ENCODE results near the gene SBNO2.

SBNO2 gene

DNA sequence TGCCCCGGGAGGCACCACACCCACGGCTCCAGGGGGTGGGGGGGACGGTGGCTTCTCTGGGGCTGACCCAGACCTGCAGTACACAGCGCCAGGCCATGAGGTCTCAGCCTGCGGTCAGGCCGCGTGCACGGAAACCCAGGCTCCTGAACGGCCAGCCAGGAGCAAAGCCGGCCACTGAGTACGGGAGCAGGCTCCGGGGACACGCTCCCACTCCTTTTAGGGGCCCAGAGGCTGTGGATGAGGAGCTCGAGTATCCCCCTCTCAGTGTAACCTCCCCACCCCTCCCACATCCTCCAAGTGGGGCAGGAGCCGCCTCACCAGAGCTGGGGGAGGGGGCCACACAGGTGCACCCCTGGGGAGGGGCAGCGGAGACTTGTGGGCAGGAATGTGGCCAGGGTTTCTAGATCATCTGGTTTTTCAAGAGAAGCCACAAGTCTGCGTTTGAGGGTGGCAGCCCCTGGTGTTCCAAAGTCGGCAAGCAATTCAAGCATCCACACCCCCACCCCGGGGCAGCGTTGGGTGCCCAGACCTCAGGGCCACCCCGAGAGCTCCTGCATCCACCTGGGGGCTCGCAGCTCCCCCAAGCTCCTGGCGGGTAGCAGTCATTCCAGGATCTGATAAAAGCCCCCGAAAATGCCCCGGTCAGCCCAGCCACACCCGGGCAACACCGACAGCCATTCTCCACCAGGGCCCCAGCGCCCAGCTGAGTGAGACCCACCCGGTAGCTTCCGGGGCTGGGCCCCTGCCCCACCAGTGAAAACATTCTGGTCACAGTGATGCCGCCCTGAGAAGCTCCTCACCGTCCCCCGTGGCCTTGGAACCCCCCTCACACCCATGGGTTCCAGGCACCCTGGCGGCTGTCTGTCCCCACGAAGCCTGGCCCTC lies 6.1 kb downstream of the SBNO2 start:
- no peak for DNase-seq

DNA sequence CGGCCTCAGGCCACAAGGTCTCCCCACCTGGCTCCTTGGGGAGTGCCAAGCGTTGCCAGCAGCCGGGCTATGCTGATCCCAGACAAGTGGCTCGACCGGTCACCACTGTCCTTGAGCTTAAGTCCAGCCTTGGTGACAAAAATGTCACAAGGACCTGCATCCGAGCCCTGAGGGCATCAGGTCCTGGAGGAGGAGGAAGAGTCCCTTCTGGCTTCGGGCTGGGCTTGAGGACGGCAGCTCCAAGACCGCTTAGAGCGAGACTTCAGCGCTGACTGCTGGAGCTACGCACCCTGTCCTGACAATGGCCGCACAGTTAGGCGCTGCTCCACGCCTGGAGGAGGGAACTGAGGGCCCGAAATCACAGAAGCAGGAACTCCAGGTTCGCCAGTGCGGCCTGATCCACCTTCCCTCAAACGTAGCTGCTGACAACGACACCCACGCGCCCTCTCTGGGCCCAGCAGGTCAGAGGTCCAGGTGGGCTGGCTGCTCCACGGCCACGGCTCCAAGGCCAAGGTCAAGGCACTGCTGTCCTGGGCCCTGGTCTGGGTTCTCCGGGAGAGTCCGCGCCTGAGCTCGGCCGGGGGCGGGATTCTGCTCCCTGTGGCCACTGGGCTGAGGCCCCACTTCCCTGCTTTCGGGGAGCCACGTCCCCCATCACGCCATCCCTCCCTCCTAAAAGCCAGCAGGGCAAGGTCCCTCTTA lies 7.0 kb downstream of the SBNO2 start:
- DNase-seq = no peak

DNA sequence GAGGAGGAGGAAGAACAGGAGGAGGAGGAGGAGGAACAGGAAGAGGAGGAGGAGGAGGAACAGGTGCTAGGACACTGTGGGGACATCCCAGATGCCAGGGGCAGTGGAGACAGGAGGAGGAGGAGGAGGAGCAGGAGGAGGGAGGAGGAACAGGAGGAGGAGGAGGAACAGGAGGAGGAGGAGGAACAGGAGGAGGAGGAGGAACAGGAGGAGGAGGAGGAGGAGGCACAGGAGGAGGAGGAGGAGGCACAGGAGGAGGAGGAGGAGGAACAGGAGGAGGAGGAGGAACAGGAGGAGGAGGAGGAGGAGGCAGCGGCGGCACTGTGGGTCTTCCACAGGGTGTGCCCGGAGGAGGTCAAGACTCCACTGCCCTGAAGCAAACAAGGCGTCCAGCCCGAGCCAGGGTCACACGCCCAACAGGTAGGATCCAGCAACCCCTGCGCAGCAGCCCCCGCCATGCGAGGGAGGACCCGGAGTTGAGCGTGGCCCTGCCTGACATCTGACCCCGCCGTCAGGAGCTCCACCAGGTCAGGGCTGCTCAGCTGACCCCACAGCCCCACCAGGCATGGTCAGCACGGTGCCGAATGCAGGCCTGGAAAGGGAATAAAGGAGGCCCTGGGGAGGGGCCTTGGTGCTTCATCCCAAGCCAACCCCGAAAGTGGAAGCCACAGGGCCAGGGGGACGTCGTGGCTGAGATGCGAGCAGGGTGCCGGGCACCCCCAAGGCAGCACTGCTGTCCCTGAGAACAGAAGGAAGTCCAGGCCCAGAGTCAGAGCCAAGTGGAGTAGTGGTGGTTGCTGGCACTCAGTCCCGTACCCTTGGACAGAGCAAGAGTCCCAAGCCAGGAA lies 9.2 kb downstream of the SBNO2 start:
- DNase-seq = no peak

GRCh38 chr19:1163934-1164683 lies 10.0 kb downstream of the SBNO2 start:
- no peak for DNase-seq

- no peak for DNase-seq
Measured at GRCh38 chr19:1163283-1163933, 10.7 kb downstream of the SBNO2 start.

DNA sequence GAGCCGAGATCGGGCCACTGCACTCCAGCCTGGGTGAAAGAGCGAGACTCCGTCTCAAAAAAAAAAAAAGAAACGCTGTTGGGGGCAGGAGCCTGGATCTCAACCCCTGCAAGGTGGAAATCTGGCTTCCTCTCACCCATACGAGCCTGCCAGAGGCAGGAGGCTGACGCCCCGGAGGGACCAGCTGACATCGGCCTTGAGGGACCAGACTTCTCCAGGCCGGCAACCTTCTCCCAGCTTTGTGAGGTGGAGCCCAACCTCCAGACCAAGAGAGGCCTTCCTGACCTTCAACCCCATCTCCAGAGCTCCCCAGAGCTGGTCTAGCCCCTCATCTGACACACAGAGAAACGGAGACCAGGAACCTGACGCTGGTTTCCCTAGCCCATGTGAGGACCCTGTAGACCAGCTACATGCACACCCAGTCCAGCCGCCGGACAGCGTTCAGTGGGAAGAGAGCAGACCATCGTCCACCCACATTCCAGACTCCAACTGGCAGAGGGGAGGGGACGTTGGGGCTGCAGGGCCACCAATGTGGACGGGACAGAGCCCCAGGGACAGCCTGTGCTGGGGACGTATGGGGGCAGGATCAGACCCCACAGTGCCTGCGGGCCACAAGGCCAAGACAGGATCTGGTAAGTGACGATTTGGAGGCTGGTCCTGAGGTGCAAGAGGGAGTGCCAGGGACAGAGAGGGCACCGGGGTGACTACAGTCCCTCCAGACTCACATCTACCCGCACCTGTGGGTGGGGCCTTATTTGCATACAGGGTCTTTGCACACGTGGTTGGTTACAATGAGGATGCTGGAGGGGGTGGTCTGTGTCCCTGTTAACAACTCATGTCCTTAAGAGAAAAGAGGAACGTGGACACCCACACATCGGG lies 11.4 kb downstream of the SBNO2 start:
- no peak for DNase-seq

DNA sequence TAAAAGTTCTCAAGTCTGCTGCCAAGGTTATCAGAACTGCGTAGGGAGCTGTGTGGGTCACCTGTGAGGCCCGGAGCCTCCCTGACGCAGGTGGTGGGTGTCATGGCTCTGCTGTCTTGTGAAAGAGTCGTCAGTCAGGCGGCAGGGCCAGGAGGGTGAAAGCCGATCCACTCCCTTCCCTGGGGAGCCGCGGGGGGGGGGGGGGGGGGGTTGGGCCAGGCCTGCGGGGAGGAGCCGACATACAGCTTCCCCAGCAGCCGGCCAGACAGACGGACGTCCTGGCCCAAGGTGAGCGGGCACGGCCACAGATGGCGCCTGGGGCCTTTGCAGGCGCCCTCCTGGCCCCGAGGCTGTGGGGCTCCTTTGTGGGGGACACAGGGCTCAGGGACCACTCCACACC lies 12.4 kb downstream of the SBNO2 start:
- DNase-seq = no peak

DNA sequence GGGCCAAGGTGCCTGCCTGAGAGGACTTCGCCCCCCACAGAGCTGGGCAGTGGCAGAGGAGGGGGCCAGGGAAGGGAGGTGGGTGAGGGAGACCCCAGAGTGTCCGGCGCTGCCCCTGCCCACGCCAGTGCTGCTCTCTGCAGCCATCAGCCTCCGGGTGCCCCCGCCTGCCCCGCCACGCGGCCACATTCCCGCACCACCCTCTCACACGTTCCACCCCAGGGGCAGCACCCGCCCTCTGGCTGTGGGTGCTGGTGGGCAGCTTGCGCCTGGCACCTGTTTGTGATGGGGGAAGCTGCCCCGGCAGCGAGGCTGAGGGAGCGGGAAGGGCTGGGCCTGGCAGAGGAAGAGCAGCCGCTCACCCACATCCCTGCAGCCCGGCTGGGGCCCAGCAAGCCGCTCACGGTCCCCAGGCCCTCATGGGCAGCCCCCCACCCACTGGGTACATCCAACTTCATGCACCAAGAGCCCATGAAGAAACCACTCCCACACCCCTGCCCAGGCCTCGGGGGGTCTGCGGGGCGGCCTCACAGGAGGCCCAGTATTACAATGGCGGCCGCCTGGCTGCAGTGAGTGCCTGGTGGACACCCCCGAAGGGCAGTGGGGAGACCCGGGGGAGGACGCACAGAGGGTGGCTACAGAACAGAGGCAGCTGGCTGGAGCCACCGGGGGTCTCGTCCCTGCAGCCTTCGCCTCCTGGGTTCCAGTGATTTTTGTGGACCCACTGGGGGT lies 14.0 kb downstream of the SBNO2 start:
- no peak for DNase-seq

DNA sequence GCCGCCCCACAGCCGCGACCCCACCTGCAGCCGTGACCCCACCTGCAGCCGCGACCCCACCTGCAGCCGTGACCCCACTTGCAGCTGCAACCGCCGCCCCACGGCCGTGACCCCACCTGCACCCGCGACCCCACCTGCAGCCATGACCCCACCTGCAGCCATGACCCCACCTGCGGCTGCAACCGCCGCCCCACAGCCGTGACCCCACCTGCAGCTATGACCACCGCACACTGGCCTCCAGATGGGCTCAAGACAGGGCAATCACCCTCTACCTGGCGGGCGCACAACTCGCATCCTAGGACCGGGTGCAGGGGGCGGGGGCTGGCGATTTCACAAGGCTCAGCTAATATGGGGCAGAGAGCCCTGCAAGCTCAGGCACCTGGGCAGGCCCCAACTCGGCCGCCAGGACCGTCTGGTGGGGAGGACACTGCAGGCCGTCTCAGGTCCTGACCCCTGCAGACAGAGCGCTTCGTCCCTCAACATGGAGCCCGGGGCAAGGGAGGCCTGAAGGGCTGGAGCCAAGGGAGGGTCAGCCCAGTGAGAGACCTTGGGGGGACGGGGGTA lies 15.1 kb downstream of the SBNO2 start:
- DNase-seq = no peak

DNA sequence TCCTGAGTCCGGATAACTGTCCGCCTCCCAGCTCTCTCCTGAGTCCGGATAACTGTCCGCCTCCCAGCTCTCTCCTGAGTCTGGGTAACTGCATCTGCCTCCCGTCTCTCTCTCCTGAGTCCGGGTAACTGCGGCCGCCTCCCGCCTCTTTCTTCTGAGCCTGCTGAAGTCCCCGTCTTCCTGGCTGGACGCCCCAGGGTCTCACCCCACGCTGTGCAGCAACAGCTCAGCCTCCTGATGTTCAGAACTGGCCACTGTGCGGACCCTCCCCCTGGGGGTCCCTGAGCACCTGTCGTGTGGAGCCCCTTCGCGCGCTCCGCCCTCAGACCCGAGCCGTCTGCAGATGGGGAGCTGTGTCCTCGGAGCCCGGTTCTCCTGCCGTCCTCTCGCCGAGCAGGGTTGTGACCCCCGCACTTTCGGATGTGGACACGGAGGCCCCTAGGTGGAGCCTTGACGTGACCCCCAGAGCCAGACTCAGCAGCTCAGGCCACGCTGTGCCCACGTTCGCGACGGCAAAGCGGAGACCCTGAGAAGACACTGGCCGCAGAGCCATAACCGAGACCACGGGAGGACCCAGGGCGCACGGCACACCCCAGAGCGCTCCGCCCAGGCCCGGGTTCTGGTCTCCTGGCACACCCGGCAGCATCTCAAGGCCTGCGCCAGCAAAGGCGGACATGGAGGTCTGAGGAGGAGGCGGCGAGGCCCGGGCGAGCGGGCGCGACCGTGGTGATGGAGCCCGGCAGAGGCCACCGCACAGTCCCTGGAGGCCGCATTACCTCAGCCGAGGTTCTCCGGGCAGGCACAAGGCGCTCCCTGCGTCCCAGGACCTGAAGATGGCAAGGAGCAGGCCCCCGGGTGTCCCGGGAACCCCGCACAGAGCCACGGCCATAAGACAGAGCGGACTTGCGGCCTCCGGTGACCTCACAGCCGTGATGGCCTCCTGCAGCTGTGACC lies 15.9 kb downstream of the SBNO2 start:
- DNase-seq = no peak

DNA sequence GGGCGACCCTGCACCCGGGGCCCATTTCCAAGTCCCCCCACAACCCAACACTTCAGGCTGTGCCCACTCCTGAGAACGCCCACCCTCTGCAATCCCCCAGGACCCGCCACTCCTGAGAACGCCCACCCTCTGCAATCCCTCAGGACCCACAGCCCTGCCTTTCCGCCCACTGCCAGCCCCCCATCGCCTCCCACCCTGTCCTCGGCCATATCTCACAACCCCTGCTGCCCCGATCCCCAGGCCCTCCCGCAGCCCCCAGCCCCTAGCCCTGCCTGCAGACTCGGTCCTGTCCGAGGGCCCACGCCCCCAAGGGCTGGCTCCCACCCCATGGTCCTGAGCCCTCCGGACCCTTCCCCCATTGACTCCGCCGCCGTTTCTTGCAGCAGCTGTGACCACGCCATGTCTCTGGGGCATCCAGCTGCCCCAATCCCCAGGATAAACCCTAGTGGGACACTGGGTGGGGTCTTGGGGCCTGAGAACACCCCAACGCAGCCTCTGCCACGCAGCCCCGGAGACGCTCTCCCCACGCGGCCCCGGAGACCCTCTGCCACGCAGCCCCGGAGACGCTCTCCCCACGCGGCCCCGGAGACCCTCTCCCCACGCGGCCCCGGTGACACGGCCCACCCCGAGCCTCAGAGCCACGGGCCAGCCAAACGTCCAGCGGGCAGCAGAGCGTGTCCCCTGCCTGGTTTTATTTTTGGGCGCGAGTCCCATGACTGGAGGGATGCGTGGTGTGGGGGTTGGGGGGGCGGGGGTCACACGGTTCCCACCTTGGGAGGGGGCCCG lies 17.0 kb downstream of the SBNO2 start:
- no peak for DNase-seq

GRCh38 chr19:1156305-1156801 lies 17.7 kb downstream of the SBNO2 start:
- no peak for DNase-seq

DNA sequence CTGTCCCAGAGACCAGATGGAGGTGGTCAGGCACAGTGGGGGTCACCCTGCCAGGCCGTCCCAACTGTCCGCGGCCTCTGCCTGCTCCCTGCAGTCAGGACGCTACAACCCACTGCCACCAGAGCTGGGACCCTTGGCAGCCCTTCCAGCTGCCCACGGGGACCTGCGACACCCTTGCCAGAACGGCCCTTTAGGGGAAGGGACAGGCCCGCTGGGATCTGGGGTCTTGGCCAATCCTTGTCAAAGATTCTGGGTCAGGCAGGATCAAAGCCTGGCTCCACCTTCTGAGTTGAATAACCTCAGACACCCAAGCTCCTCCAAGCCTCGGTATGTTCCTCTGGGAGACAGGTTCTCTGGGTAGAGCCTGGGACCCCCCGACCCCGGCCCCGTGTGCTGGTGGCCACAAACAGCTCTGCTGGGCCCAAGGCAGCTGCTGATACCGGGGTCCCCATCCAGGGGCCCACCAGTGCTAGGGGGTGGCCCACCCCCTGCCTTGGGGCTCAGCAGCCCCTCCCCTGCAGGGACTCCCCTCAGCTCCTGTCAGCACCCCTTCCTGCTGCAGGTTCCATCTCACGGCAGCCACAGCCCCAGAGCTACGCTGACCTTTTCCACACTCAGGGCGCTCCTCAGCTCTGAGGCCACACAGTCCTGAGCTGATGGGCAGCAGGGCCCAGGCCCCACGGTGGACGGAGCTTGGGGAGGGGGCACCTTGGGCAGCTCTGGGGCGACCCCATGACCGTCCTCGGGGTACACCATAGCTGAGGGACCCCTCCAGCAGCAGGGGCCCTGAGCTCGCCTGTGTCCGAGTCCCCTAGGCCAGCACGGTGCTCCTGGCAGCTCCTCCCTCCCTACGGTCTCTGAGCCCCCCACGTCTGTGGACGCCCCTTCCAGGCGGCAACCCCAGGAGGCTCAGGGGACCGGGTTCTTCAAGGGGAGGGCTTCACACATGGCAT lies 18.4 kb downstream of the SBNO2 start:
- no peak for DNase-seq

DNA sequence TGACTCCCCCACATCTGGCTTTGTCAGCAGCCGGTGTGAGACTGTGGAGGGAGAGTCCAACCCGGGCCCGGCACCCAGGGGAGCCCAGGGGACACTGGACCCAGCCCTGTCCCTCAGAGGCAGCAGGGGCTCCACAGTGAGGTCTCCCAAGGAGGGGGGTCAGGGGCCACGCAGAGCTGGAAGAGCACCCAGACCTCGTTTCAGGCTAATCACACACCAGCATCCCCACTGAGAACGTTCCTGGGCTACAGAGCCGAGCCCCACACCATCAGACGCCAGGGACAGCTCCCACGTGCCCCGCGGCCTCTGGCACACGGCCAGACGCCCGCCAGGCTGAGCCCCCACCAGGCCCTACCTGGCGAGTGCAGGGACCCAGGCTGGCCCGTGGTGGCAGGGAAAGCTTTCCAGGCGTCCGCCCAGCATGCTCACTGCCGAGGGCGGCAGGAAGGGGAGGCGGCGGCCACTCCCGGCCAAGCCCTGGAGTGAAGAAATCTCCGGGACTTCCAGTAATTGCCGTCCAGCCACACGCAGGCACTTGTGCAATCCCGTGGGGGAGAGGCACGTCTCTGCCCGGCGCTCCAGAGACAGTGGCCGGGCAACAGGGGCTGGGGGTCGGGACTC lies 19.2 kb downstream of the SBNO2 start:
- no peak for DNase-seq

- no peak for DNase-seq
Measured at GRCh38 chr19:1153891-1154730, 20.0 kb downstream of the SBNO2 start.

Data from hematopoietic multipotent progenitor cell treated with erythropoietin and hydrocortisone succinate and interleukin-3 and kit ligand, for 4 days (in vitro differentiated cells).